Epithelial cell of proximal tubule (primary cell): ENCODE measurements around the gene MPZL1. TPM values are rescaled to one million over a fixed set of nuclear protein-coding genes. Genes with fewer than 3 reads are reported as not detected.

Experiments
- DNase-seq: peaks from one replicate; pipeline ENCODE4 v3.0.0-alpha.2; 2011; ENCODE audit warnings: low read depth
- H3K4me3 ChIP-seq: 2 replicates; pipeline ENCODE4 v1.5.1; 2011; ENCODE audit warnings: low read depth, mild to moderate bottlenecking, low read length
- CTCF ChIP-seq: conservative IDR thresholded peaks from 2 replicates; pipeline ENCODE4 v1.5.1; 2012; ENCODE audit warnings: low read depth, mild to moderate bottlenecking, low read length
- total RNA-seq: library from RNA; depleted of rRNA; stranded (reverse); fragments of >200 nt; gene quantifications from 2 replicates; pipeline ENCODE4 v1.2.3, GENCODE V29; 2015

The MPZL1 gene
- total RNA-seq, 1 donor from 2014 or later = 43.0 TPM

- no peak for DNase-seq
- TF ChIP-seq CTCF = no peak
- H3K4me3 ChIP-seq = no peak overlapping the region
These were observed 28.0 kb downstream of the MPZL1 start for GRCh38 chr1:167749741-167750140.

GRCh38 chr1:167750641-167751040 lies 28.9 kb downstream of the MPZL1 start:
- TF ChIP-seq CTCF = no peak
- no peak for DNase-seq

GRCh38 chr1:167751676-167752075 lies 29.9 kb downstream of the MPZL1 start:
- DNase-seq = no peak
- H3K4me3 ChIP-seq = no peak overlapping the region

More at GRCh38 chr1:167750641-167751040, 28.9 kb downstream of the MPZL1 start:
- no peak overlapping the region for H3K4me3 ChIP-seq

GRCh38 chr1:167752219-167752985 lies 30.6 kb downstream of the MPZL1 start:
- DNase-seq = no peak
- no peak for TF ChIP-seq CTCF
- no peak overlapping the region for H3K4me3 ChIP-seq

More at GRCh38 chr1:167751676-167752075, 29.9 kb downstream of the MPZL1 start:
- no peak for TF ChIP-seq CTCF

- DNase-seq = no peak
- no peak overlapping the region for H3K4me3 ChIP-seq
- no peak for TF ChIP-seq CTCF
These were observed 33.9 kb downstream of the MPZL1 start for GRCh38 chr1:167755654-167756053.

- TF ChIP-seq CTCF = no peak
- no peak for DNase-seq
- H3K4me3 ChIP-seq = no peak overlapping the region
These were observed 35.1 kb downstream of the MPZL1 start for GRCh38 chr1:167756730-167757405.
